K562 (cell line): ENCODE data around the gene BCAS1. TPM values are rescaled to one million over a fixed set of nuclear protein-coding genes. Genes with fewer than 3 reads are reported as not detected.

Experiments
- BDP1 ChIP-seq: IDR thresholded peaks from 3 replicates; pipeline ENCODE4 v1.6.1; 2011; ENCODE audit not compliant: insufficient read length, insufficient read depth
- CREB3L1 ChIP-seq: fragments of 450-650 bp; IDR thresholded peaks from 2 replicates; pipeline ENCODE4 v1.6.1; 2014; ENCODE audit warnings: low read depth, mild to moderate bottlenecking, moderate library complexity, borderline replicate concordance
- ESRRA ChIP-seq: fragments of 450-650 bp; IDR thresholded peaks from 2 replicates; pipeline ENCODE4 v1.6.1; 2014; ENCODE audit warnings: low read depth, mild to moderate bottlenecking, moderate library complexity, borderline replicate concordance
- ETS1 ChIP-seq: conservative IDR thresholded peaks from 2 replicates; pipeline ENCODE4 v1.6.1; 2011; ENCODE audit warnings: low read depth, mild to moderate bottlenecking, low read length; ENCODE audit not compliant: control insufficient read depth
- NFIC ChIP-seq: fragments of 450-650 bp; IDR thresholded peaks from 2 replicates; pipeline ENCODE4 v1.6.1; 2017; ENCODE audit warnings: mild to moderate bottlenecking, inconsistent platforms
- NR2C1 ChIP-seq, 2 experiments: fragments of 450-650 bp; IDR thresholded peaks; 2 replicates each; pipeline ENCODE4 v1.6.1; 2017; ENCODE audit warnings: mild to moderate bottlenecking in 2 of 2, antibody characterized with exemption in 1 of 2, inconsistent platforms in 1 of 2, missing compliant biosample characterization in 1 of 2, missing genetic modification characterization in 1 of 2
- NR2C2 ChIP-seq, 2 experiments: fragments of 200-800 bp in 1 of 2; sonication (Bioruptor generic) in 1 of 2; sonication (generic) in 1 of 2; formaldehyde crosslinking in 1 of 2; IDR thresholded peaks; 2 replicates each; pipeline versions ENCODE4 v1.6.1 to v1.8.0; 2016 to 2022; ENCODE audit warnings: mild to moderate bottlenecking in 1 of 2, missing compliant biosample characterization in 1 of 2, missing genetic modification characterization in 1 of 2, missing genetic modification reagents in 1 of 2
- PHTF2 ChIP-seq: fragments of 250-450 bp; sonication (Bioruptor Pico); IDR thresholded peaks from 2 replicates; pipeline ENCODE4 v1.5.0; 2021; ENCODE audit warnings: mild to moderate bottlenecking
- PML ChIP-seq: IDR thresholded peaks from 2 replicates; pipeline ENCODE4 v1.6.1; 2012; ENCODE audit warnings: low read length, inconsistent platforms
- SIX5 ChIP-seq, 2 experiments: IDR thresholded peaks; 2 replicates each; pipeline ENCODE4 v1.6.1; 2011; ENCODE audit warnings: low read length in 2 of 2, borderline replicate concordance in 1 of 2, low read depth in 1 of 2, mild to moderate bottlenecking in 1 of 2, moderate library complexity in 1 of 2; ENCODE audit not compliant: insufficient read depth in 1 of 2
- THRA ChIP-seq: fragments of 450-650 bp; IDR thresholded peaks from 2 replicates; pipeline ENCODE4 v1.6.1; 2017; ENCODE audit warnings: mild to moderate bottlenecking, moderate library complexity
- ZMIZ1 ChIP-seq, 2 experiments: fragments of 150-350 bp in 1 of 2; IDR thresholded peaks; 2 replicates each; pipeline ENCODE4 v1.6.1; 2012 to 2016; ENCODE audit warnings: low read depth in 2 of 2, low read length in 2 of 2, mild to moderate bottlenecking in 1 of 2, moderate library complexity in 1 of 2
- ZNF740 ChIP-seq, 3 experiments: fragments of 200-800 bp in 1 of 3; sonication (Bioruptor generic) in 1 of 3; sonication (generic) in 1 of 3; formaldehyde crosslinking in 1 of 3; IDR thresholded peaks; 2 replicates each; pipeline versions ENCODE4 v1.6.1 to v1.8.0; 2016 to 2022; ENCODE audit warnings: mild to moderate bottlenecking in 2 of 3, missing compliant biosample characterization in 2 of 3, missing genetic modification characterization in 2 of 3, missing genetic modification reagents in 1 of 3
- polyA plus RNA-seq, 8 experiments: library from polyadenylated mRNA; depleted of rRNA in 4 of 8; stranded (reverse) in 5 of 8; unstranded in 3 of 8; fragments of >200 nt; fragmentation: Nextera tagmentation in 2 of 8; fragmentation: Illumina TruSeq in 1 of 8; extraction: Ambion mirVana in 2 of 8; extraction: Trizol in 1 of 8; gene quantifications; 2 replicates each; pipeline versions ENCODE4 v1.2.1 to v1.2.3, GENCODE V29; 2011 to 2014; ENCODE audit warnings: inconsistent platforms in 1 of 8, missing spikeins in 1 of 8
- total RNA-seq, 7 experiments: library from RNA; depleted of rRNA in 6 of 7; stranded (reverse); fragments of >200 nt in 6 of 7; fragmentation: Illumina TruSeq in 2 of 7; extraction: Trizol in 2 of 7; gene quantifications; 2 replicates each; pipeline versions ENCODE4 v1.2.1 to v1.2.3, GENCODE V29; 2011 to 2021; ENCODE audit warnings: low replicate concordance in 1 of 7

Gene BCAS1
- total and polyA plus RNA-seq, 9 of the 15 experiments (the other 6 are each of a cell fraction or from before 2014, with no cell fraction given), result 0.18 to 2.3 (median 0.93) TPM

GRCh38 chr20:53918949-53919361 lies 151.4 kb downstream of the BCAS1 start (continued):
- TF ChIP-seq ZMIZ1 (IDR thresholded peaks at IDR 0.05; ENCODE audit: low read depth in 2 of 2, low read length in 2 of 2) (peak in 1 of 2 experiments; percentile 75; a peak in 2 of 4 replicates), ETS1 (peak; percentile 75; the same call in 1 of the 2 replicates), BDP1 (no peak), NFIC (no peak), ESRRA (no peak), THRA (0 out of 2 replicates have a peak, but pooled peaks have one; percentile 24), NR2C2 (CRISPR knock-in tag; IDR thresholded peaks at IDR 0.05) (no peak), NR2C2 (tag; IDR thresholded peaks at IDR 0.05) (peak; percentile 50; the same call in 1 of the 2 replicates), PML (no peak), NR2C1 (IDR thresholded peaks at IDR 0.05) (peak; percentile 51), NR2C1 (tag; IDR thresholded peaks at IDR 0.05) (peak; percentile 74), ZNF740 (CRISPR knock-in tag; IDR thresholded peaks at IDR 0.05) (no peak), ZNF740 (tag; IDR thresholded peaks at IDR 0.05) (no peak), SIX5 (IDR thresholded peaks at IDR 0.05; ENCODE audit: borderline replicate concordance in 1 of 2, insufficient read depth in 1 of 2, low read depth in 1 of 2, low read length in 2 of 2) (peak; percentile 79 to 83), PHTF2 (CRISPR knock-in tag) (no peak), CREB3L1 (peak; percentile 41; the same call in 1 of the 2 replicates)
